SK-N-SH (cell line): ENCODE results near the gene ZMIZ1.

ENCODE experiments used
- EP300 ChIP-seq, 2 experiments: IDR thresholded peaks; 2 replicates each; pipeline versions ENCODE4 v1.4.0 to v1.6.1; 2012; ENCODE audit warnings: borderline replicate concordance in 1 of 2, low read depth in 1 of 2, low read length in 1 of 2
- FOSL2 ChIP-seq: IDR thresholded peaks from 2 replicates; pipeline ENCODE4 v1.4.0; 2012; ENCODE audit warnings: low read depth, mild to moderate bottlenecking, moderate library complexity, borderline replicate concordance
- GABPA ChIP-seq: IDR thresholded peaks from 2 replicates; pipeline ENCODE4 v1.4.0; 2012; ENCODE audit warnings: low read depth, mild to moderate bottlenecking
- GATA2 ChIP-seq: sonication (generic); formaldehyde crosslinking; IDR thresholded peaks from 2 replicates; pipeline ENCODE4 v1.5.0; 2020; ENCODE audit warnings: mild to moderate bottlenecking, missing genetic modification reagents
- MEF2A ChIP-seq: IDR thresholded peaks from 2 replicates; pipeline ENCODE4 v1.4.0; 2012; ENCODE audit warnings: low read depth, borderline replicate concordance
- POLR2AphosphoS5 ChIP-seq: IDR thresholded peaks from 2 replicates; pipeline ENCODE4 v1.6.1; 2012; ENCODE audit warnings: low read depth, low read length
- RCOR1 ChIP-seq: fragments of 150-350 bp; IDR thresholded peaks from 2 replicates; pipeline ENCODE4 v1.6.1; 2017; ENCODE audit warnings: antibody characterized with exemption, low read length
- TAF1 ChIP-seq: IDR thresholded peaks from 2 replicates; pipeline ENCODE4 v1.6.1; 2012; ENCODE audit warnings: low read depth, mild to moderate bottlenecking, low read length, moderate library complexity, borderline replicate concordance
- TEAD4 ChIP-seq: IDR thresholded peaks from 2 replicates; pipeline ENCODE4 v1.4.0; 2012; ENCODE audit warnings: mild to moderate bottlenecking, borderline replicate concordance; ENCODE audit not compliant: insufficient read depth
- TF ChIP-seq, protein P1 (sequence below): fragments of 200-600 bp; sonication (generic); IDR thresholded peaks from 2 replicates; pipeline ENCODE4 v1.6.1; 2017; ENCODE audit warnings: antibody characterized with exemption, mild to moderate bottlenecking, moderate library complexity
- TF ChIP-seq, protein P2 (sequence below): IDR thresholded peaks from 2 replicates; pipeline ENCODE4 v1.4.0; 2012; ENCODE audit warnings: low read depth, borderline replicate concordance

DNA sequence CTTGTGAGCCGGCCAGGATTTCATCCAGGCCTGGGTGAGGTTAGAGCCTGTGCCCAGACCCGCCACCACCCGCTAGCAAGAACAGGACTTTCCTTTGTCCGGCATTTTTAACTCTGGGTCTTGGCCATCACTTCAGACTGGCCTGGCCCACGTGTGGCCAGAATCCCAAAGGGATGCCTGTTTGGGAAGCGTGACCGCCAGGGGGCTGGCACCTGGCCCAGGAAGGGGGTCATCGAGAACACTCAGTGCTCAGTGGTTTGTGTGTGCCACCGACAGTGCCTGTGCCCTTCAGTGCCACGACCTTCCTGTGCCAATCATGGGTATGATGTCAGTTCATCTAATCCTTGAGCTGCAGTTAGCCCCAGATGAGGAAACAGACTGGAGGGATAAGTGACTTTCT is 85.0 kb downstream of the ZMIZ1 start:
- TF ChIP-seq POLR2AphosphoS5 = no peak
- no peak for TF ChIP-seq GABPA
- no peak for TF ChIP-seq GATA2 (CRISPR knock-in tag)
- TF ChIP-seq FOSL2 = no peak
- no peak for TF ChIP-seq RCOR1
- TF ChIP-seq, protein P1, sequence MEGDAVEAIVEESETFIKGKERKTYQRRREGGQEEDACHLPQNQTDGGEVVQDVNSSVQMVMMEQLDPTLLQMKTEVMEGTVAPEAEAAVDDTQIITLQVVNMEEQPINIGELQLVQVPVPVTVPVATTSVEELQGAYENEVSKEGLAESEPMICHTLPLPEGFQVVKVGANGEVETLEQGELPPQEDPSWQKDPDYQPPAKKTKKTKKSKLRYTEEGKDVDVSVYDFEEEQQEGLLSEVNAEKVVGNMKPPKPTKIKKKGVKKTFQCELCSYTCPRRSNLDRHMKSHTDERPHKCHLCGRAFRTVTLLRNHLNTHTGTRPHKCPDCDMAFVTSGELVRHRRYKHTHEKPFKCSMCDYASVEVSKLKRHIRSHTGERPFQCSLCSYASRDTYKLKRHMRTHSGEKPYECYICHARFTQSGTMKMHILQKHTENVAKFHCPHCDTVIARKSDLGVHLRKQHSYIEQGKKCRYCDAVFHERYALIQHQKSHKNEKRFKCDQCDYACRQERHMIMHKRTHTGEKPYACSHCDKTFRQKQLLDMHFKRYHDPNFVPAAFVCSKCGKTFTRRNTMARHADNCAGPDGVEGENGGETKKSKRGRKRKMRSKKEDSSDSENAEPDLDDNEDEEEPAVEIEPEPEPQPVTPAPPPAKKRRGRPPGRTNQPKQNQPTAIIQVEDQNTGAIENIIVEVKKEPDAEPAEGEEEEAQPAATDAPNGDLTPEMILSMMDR = no peak
- TF ChIP-seq TEAD4 = no peak
- TF ChIP-seq, protein P2, sequence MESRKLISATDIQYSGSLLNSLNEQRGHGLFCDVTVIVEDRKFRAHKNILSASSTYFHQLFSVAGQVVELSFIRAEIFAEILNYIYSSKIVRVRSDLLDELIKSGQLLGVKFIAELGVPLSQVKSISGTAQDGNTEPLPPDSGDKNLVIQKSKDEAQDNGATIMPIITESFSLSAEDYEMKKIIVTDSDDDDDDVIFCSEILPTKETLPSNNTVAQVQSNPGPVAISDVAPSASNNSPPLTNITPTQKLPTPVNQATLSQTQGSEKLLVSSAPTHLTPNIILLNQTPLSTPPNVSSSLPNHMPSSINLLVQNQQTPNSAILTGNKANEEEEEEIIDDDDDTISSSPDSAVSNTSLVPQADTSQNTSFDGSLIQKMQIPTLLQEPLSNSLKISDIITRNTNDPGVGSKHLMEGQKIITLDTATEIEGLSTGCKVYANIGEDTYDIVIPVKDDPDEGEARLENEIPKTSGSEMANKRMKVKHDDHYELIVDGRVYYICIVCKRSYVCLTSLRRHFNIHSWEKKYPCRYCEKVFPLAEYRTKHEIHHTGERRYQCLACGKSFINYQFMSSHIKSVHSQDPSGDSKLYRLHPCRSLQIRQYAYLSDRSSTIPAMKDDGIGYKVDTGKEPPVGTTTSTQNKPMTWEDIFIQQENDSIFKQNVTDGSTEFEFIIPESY = no peak
- TF ChIP-seq MEF2A = no peak
- TF ChIP-seq EP300 (IDR thresholded peaks at IDR 0.05; ENCODE audit: borderline replicate concordance in 1 of 2, low read depth in 1 of 2, low read length in 1 of 2) = no peak
- TF ChIP-seq TAF1 = no peak
